SKM-1 (cell line): ENCODE results near the gene CCDC13.
"Not testable (repeated sequence)": the region's sequence is repeated elsewhere in the genome, so short reads cannot be mapped to it uniquely, and the experiment has no call there.

ENCODE experiments used
- DNase-seq: peaks from one replicate; lab custom pipeline; 2025; ENCODE audit not compliant: unreplicated experiment; lab: John Stamatoyannopoulos, UW

The CCDC13 gene

GRCh38 chr3:42772670-42773408, at the start of gene CCDC13:
CCDC13 (minus strand) TSS chr3:42773253; CDS start chr3:42758345, 14,908 bp downstream.
- DNase-seq = peak; percentile 92

GRCh38 chr3:42822828-42823227, 49.8 kb upstream of the CCDC13 start:
- DNase-seq = no peak

- DNase-seq = no peak
Observed at GRCh38 chr3:42820746-42821051, 47.6 kb upstream of the CCDC13 start.

- DNase-seq = no peak
Observed at GRCh38 chr3:42819351-42819965, 46.4 kb upstream of the CCDC13 start.

- no peak for DNase-seq
Observed at GRCh38 chr3:42815826-42816225, 42.8 kb upstream of the CCDC13 start.

GRCh38 chr3:42814914-42815507, 42.0 kb upstream of the CCDC13 start:
- DNase-seq = no peak

GRCh38 chr3:42814246-42814645, 41.2 kb upstream of the CCDC13 start:
- no peak for DNase-seq

GRCh38 chr3:42811118-42811883, 38.2 kb upstream of the CCDC13 start:
- peak; percentile 21 for DNase-seq

- not testable (repeated sequence) for DNase-seq
Observed at GRCh38 chr3:42810706-42811105, 37.7 kb upstream of the CCDC13 start.

GRCh38 chr3:42809202-42809601, 36.1 kb upstream of the CCDC13 start, which contains the start of gene ACKR2:
ACKR2 (plus strand) TSS chr3:42809445; CDS start chr3:42864503, 55,058 bp downstream.
- DNase-seq = no peak

- DNase-seq = no peak
Observed at GRCh38 chr3:42807929-42808328, 34.9 kb upstream of the CCDC13 start.

- DNase-seq = no peak
Observed at GRCh38 chr3:42805141-42805821, 32.2 kb upstream of the CCDC13 start.

- DNase-seq = no peak
Observed at GRCh38 chr3:42804831-42805132, 31.7 kb upstream of the CCDC13 start.

- DNase-seq = peak; percentile 79
Observed at GRCh38 chr3:42804106-42804830, 31.2 kb upstream of the CCDC13 start, which contains the start of gene HIGD1A. HIGD1A (minus strand) TSS chr3:42804490; CDS start chr3:42794253, 10,237 bp downstream.

- peak; percentile 27 for DNase-seq
Observed at GRCh38 chr3:42803414-42804105, 30.5 kb upstream of the CCDC13 start.

GRCh38 chr3:42802876-42803413, 29.9 kb upstream of the CCDC13 start:
- DNase-seq = no peak

- DNase-seq = no peak
Observed at GRCh38 chr3:42801784-42802183, 28.7 kb upstream of the CCDC13 start.

- no peak for DNase-seq
Observed at GRCh38 chr3:42801048-42801620, 28.1 kb upstream of the CCDC13 start.

GRCh38 chr3:42800251-42800650, 27.2 kb upstream of the CCDC13 start:
- DNase-seq = no peak
